GM21360 (cell line): ENCODE data around the gene LAMA5.

Experiments
- ATAC-seq: cut with Tn5 transposase; IDR thresholded peaks from one replicate; pipeline ENCODE4 v1.9.1; 2021; ENCODE audit warnings: mild to moderate bottlenecking, moderate library complexity; ENCODE audit not compliant: unreplicated experiment

LAMA5 gene

GRCh38 chr20:62367136-62367632, at the start of gene LAMA5:
Gene LAMA5, minus strand, starts transcription at chr20:62367312. Its CDS starts 67 bp downstream, at chr20:62367245.
- no peak for ATAC-seq

- ATAC-seq: no peak
Observed at GRCh38 chr20:62415354-62416111, 48.4 kb upstream of the LAMA5 start.

GRCh38 chr20:62413896-62414481, 46.9 kb upstream of the LAMA5 start:
- no peak for ATAC-seq

GRCh38 chr20:62413025-62413570, 46.0 kb upstream of the LAMA5 start:
- ATAC-seq: no peak

- ATAC-seq: no peak
Observed at GRCh38 chr20:62412194-62413024, 45.3 kb upstream of the LAMA5 start.

GRCh38 chr20:62411479-62412193, 44.5 kb upstream of the LAMA5 start:
- ATAC-seq: no peak

- no peak for ATAC-seq
Observed at GRCh38 chr20:62410746-62411478, 43.8 kb upstream of the LAMA5 start.

- no peak for ATAC-seq
Observed at GRCh38 chr20:62409931-62410745, 43.0 kb upstream of the LAMA5 start.

GRCh38 chr20:62409086-62409853, 42.2 kb upstream of the LAMA5 start:
- no peak for ATAC-seq

GRCh38 chr20:62408640-62409039, 41.5 kb upstream of the LAMA5 start:
- no peak for ATAC-seq

- ATAC-seq: no peak
Observed at GRCh38 chr20:62408055-62408454, 40.9 kb upstream of the LAMA5 start.

- peak; percentile 78 for ATAC-seq
Observed at GRCh38 chr20:62407221-62407992, 40.3 kb upstream of the LAMA5 start, which contains the start of gene CABLES2. Gene CABLES2, minus strand, starts transcription at chr20:62407285. Its CDS starts 9 bp downstream, at chr20:62407276.

- no peak for ATAC-seq
Observed at GRCh38 chr20:62406635-62407176, 39.6 kb upstream of the LAMA5 start.

- ATAC-seq: no peak
Observed at GRCh38 chr20:62405981-62406513, 38.9 kb upstream of the LAMA5 start.

GRCh38 chr20:62405108-62405980, 38.2 kb upstream of the LAMA5 start:
- ATAC-seq: no peak

GRCh38 chr20:62404761-62405107, 37.6 kb upstream of the LAMA5 start:
- no peak for ATAC-seq
